Loucy (cell line): Measurements from ENCODE around the gene MARK3.

ENCODE experiments used
- H2AFZ ChIP-seq: fragments of 200-600 bp; sonication (generic); 2 replicates; pipeline ENCODE4 v1.6.0; 2016; ENCODE audit warnings: antibody characterized with exemption, mild to moderate bottlenecking, low read length, moderate library complexity
- H3F3A ChIP-seq: fragments of 200-600 bp; 2 replicates; pipeline ENCODE4 v1.6.0; 2016; ENCODE audit warnings: antibody characterized with exemption, low read depth, mild to moderate bottlenecking
- H3K27me3 ChIP-seq: fragments of 200-600 bp; sonication (generic); 2 replicates; pipeline ENCODE4 v1.6.1; 2014; ENCODE audit warnings: low read length, mild to moderate bottlenecking; ENCODE audit not compliant: insufficient read depth, poor library complexity, severe bottlenecking
- H3K36me3 ChIP-seq: fragments of 200-600 bp; sonication (generic); 2 replicates; pipeline ENCODE4 v1.6.1; 2016; ENCODE audit warnings: low read length; ENCODE audit not compliant: insufficient read depth
- H3K4me1 ChIP-seq: fragments of 200-600 bp; sonication (generic); 2 replicates; pipeline ENCODE4 v1.5.1; 2014; ENCODE audit warnings: low read length, mild to moderate bottlenecking; ENCODE audit not compliant: insufficient read depth, poor library complexity, severe bottlenecking
- H3K4me2 ChIP-seq: fragments of 200-600 bp; sonication (generic); 2 replicates; pipeline ENCODE4 v1.6.0; 2014; ENCODE audit warnings: antibody characterized with exemption, low read length, low read depth, mild to moderate bottlenecking; ENCODE audit not compliant: poor library complexity, severe bottlenecking
- H3K4me3 ChIP-seq: fragments of 200-600 bp; sonication (generic); 2 replicates; pipeline ENCODE4 v1.5.1; 2014; ENCODE audit warnings: low read length, mild to moderate bottlenecking, mixed read lengths; ENCODE audit not compliant: poor library complexity, severe bottlenecking
- H3K79me2 ChIP-seq: fragments of 200-600 bp; sonication (generic); 2 replicates; pipeline ENCODE4 v1.6.1; 2014; ENCODE audit warnings: low read length; ENCODE audit not compliant: insufficient read depth
- H3K9ac ChIP-seq: fragments of 200-600 bp; sonication (generic); 2 replicates; pipeline ENCODE4 v1.6.0; 2014; ENCODE audit warnings: mild to moderate bottlenecking, low read depth, low read length, moderate library complexity; ENCODE audit not compliant: poor library complexity, severe bottlenecking
- H3K9me2 ChIP-seq: fragments of 200-600 bp; sonication (generic); replicated peaks from 2 replicates; pipeline ENCODE4 v1.6.1; 2016; ENCODE audit warnings: low read depth, low read length, mixed read lengths
- H3K9me3 ChIP-seq: fragments of 200-600 bp; sonication (generic); 2 replicates; pipeline ENCODE4 v1.6.1; 2014; ENCODE audit warnings: mild to moderate bottlenecking, antibody characterized with exemption, low read length, low read depth; ENCODE audit not compliant: insufficient read depth
- H4K20me1 ChIP-seq: fragments of 200-600 bp; sonication (generic); 2 replicates; pipeline ENCODE4 v1.6.0; 2014; ENCODE audit warnings: antibody characterized with exemption, low read length, mild to moderate bottlenecking; ENCODE audit not compliant: insufficient read depth, poor library complexity, severe bottlenecking
- CTCF ChIP-seq: fragments of 200-600 bp; sonication (generic); conservative IDR thresholded peaks from 2 replicates; pipeline ENCODE4 v1.5.1; 2014; ENCODE audit warnings: mild to moderate bottlenecking, antibody characterized with exemption, low read length
- EZH2phosphoT487 ChIP-seq: fragments of 200-600 bp; IDR thresholded peaks from 2 replicates; pipeline ENCODE4 v1.6.1; 2018; ENCODE audit warnings: antibody characterized with exemption, mild to moderate bottlenecking, moderate library complexity, borderline replicate concordance

MARK3 gene

GRCh38 chr14:103512701-103513611, 127.7 kb downstream of the MARK3 start:
- H3K4me2 ChIP-seq, result no peak overlapping the region
- H4K20me1 ChIP-seq, result no peaks in the 10 kb centered on the region
- H3K27me3 ChIP-seq, result no peaks in the 10 kb centered on the region
- H3K9ac ChIP-seq, result no peak overlapping the region
- H3F3A ChIP-seq, result no peaks in the 10 kb centered on the region
- H2AFZ ChIP-seq, result no peak overlapping the region
- no peaks in the 10 kb centered on the region for H3K9me3 ChIP-seq
- no peaks in the 10 kb centered on the region for H3K4me1 ChIP-seq
- H3K36me3 ChIP-seq, result no peaks in the 10 kb centered on the region
- H3K9me2 ChIP-seq, result no peaks in the 10 kb centered on the region
- TF ChIP-seq CTCF (no peak), EZH2phosphoT487 (no peak)
- H3K4me3 ChIP-seq, result no peak overlapping the region
- H3K79me2 ChIP-seq, result no peaks in the 10 kb centered on the region

GRCh38 chr14:103514596-103515421, 129.6 kb downstream of the MARK3 start:
- H3K4me2 ChIP-seq, result no peak overlapping the region
- no peak overlapping the region for H3K9ac ChIP-seq

More at GRCh38 chr14:103514596-103515421, 129.6 kb downstream of the MARK3 start:
- Histone ChIP-seq H3K27me3 (no peaks in the 10 kb centered on the region), H3K36me3 (no peaks in the 10 kb centered on the region), H3K4me1 (no peaks in the 10 kb centered on the region), H3K4me3 (no peak overlapping the region), H3K79me2 (no peaks in the 10 kb centered on the region), H3K9me3 (no peaks in the 10 kb centered on the region), H3K9me2 (no peaks in the 10 kb centered on the region), H2AFZ (no peak overlapping the region), H4K20me1 (no peaks in the 10 kb centered on the region), H3F3A (no peaks in the 10 kb centered on the region)
- TF ChIP-seq CTCF (no peak), EZH2phosphoT487 (no peak)
